Measurements from ENCODE around the gene CCDC24. TPM values are rescaled to one million over a fixed set of nuclear protein-coding genes. Genes with fewer than 3 reads are reported as not detected.

The CCDC24 gene
- total and polyA plus RNA-seq, 2 of the 4 experiments (the other 2 are of a cell fraction), result 1.4 to 4.6 TPM

- H3K79me1 ChIP-seq (ENCODE audit: low read depth in 1 of 2, low read length in 2 of 2), result peaks cover 46 to 79% of the 10 kb centered on the region in 2 experiments
- no peak overlapping the region for H3K4me3 ChIP-seq (ENCODE audit: insufficient read depth, low read depth, low read length)
- H3K9me1 ChIP-seq (ENCODE audit: insufficient read depth, low read length), result peaks cover 42% of the 10 kb centered on the region
- peak overlapping the region; percentile 100 for H2AK9ac ChIP-seq (replicated peaks; ENCODE audit: low read depth, low read length, poor library complexity)
- no peak overlapping the region for H3K9ac ChIP-seq (ENCODE audit: low read depth, low read length)
- no peak for TF ChIP-seq RCOR1 (IDR thresholded peaks at IDR 0.05; ENCODE audit: insufficient replicate concordance, low read length)
- TF ChIP-seq BHLHE40 (IDR thresholded peaks at IDR 0.05; ENCODE audit: low read depth, low read length), result no peak
- no peak for TF ChIP-seq POLR2A (IDR thresholded peaks at IDR 0.05; ENCODE audit: low read depth, low read length)
- TF ChIP-seq CEBPB (IDR thresholded peaks at IDR 0.05; ENCODE audit: low read depth, low read length), result no peak
- TF ChIP-seq MXI1 (IDR thresholded peaks at IDR 0.05; ENCODE audit: borderline replicate concordance, low read depth, low read length), result no peak
- TF ChIP-seq ELK1 (IDR thresholded peaks at IDR 0.05; ENCODE audit: borderline replicate concordance, low read depth, low read length), result no peak
- no peak for TF ChIP-seq RAD21 (IDR thresholded peaks at IDR 0.05; ENCODE audit: low read length)
- no peak for TF ChIP-seq NFE2L2 (IDR thresholded peaks at IDR 0.05; ENCODE audit: low read depth, low read length)
- no peak for TF ChIP-seq RFX5 (IDR thresholded peaks at IDR 0.05; ENCODE audit: low read depth, low read length)
- no peak for TF ChIP-seq SMC3 (IDR thresholded peaks at IDR 0.05; ENCODE audit: low read depth, low read length)
- TF ChIP-seq MAFK (IDR thresholded peaks at IDR 0.05; ENCODE audit: low read depth, low read length), result no peak
- TF ChIP-seq USF2 (IDR thresholded peaks at IDR 0.05; ENCODE audit: low read depth, low read length), result no peak
- no peak for TF ChIP-seq MAZ (IDR thresholded peaks at IDR 0.05; ENCODE audit: borderline replicate concordance, low read depth, low read length)
- no peak for TF ChIP-seq CHD1 (IDR thresholded peaks at IDR 0.05; ENCODE audit: low read depth, low read length)
- TF ChIP-seq FOS (IDR thresholded peaks at IDR 0.05; ENCODE audit: low read depth, low read length), result no peak
- TF ChIP-seq, protein P1, sequence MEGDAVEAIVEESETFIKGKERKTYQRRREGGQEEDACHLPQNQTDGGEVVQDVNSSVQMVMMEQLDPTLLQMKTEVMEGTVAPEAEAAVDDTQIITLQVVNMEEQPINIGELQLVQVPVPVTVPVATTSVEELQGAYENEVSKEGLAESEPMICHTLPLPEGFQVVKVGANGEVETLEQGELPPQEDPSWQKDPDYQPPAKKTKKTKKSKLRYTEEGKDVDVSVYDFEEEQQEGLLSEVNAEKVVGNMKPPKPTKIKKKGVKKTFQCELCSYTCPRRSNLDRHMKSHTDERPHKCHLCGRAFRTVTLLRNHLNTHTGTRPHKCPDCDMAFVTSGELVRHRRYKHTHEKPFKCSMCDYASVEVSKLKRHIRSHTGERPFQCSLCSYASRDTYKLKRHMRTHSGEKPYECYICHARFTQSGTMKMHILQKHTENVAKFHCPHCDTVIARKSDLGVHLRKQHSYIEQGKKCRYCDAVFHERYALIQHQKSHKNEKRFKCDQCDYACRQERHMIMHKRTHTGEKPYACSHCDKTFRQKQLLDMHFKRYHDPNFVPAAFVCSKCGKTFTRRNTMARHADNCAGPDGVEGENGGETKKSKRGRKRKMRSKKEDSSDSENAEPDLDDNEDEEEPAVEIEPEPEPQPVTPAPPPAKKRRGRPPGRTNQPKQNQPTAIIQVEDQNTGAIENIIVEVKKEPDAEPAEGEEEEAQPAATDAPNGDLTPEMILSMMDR (conservative IDR thresholded peaks at IDR 0.05; ENCODE audit: low read depth, low read length), result no peak
- no peak overlapping the region for H2BK5ac ChIP-seq (ENCODE audit: low read depth, low read length, poor library complexity, severe bottlenecking)
- H3K18ac ChIP-seq (ENCODE audit: low read depth, low read length), result no peak overlapping the region
- H4K5ac ChIP-seq (ENCODE audit: low read depth, low read length), result no peak overlapping the region
- dilution Hi-C loops (cut with HindIII; ENCODE audit: low sequenced_read_pairs, unreplicated experiment), result no loop called here
- H3K4me1 ChIP-seq (ENCODE audit: control insufficient read depth, insufficient read depth, low read length), result peaks cover 21% of the 10 kb centered on the region
- no peaks in the 10 kb centered on the region for H3K9me3 ChIP-seq (ENCODE audit: control insufficient read depth, insufficient read depth, low read length)
- no peaks in the 10 kb centered on the region for H3K27me3 ChIP-seq (ENCODE audit: control insufficient read depth, insufficient read depth, low read length)
- no peak overlapping the region for H3K14ac ChIP-seq (replicated peaks; ENCODE audit: low read depth, low read length)
- 90% methylated on average over 13 of the region's 20 CpGs; no CpG with 5 or more reads in 1 of the 2 experiments for WGBS, 2 experiments (ENCODE audit: extremely low coverage in 2 of 2, insufficient read length in 1 of 2)
- ChIA-PET CTCF (no interaction called here), POLR2A (ENCODE audit: unreplicated experiment) (no interaction called here)
- H3K56ac ChIP-seq (ENCODE audit: extremely low read depth, insufficient read depth, low read length), result no peak overlapping the region
- in situ Hi-C loops (cut with MboI; ENCODE audit: low sequenced_read_pairs), result no loop called here
- no peak overlapping the region for H2AFZ ChIP-seq (replicated peaks; ENCODE audit: low read length, poor library complexity)
- DNase-seq, result no peak
- intact Hi-C loops (cut with micrococcal nuclease), result no loop called here
- no peak overlapping the region for H3K4ac ChIP-seq (ENCODE audit: low read depth, low read length)
- no peak for ATAC-seq (ENCODE audit: low read depth)
- no peak overlapping the region for H4K8ac ChIP-seq (ENCODE audit: low read depth in 2 of 2, low read length in 2 of 2)
- H4K20me1 ChIP-seq (ENCODE audit: insufficient read depth, low read length), result peaks cover 52% of the 10 kb centered on the region
- H2AK5ac ChIP-seq (ENCODE audit: low read depth, low read length), result no peak overlapping the region
- H3K36me3 ChIP-seq (ENCODE audit: control insufficient read depth, insufficient read depth, low read length), result peaks cover 53% of the 10 kb centered on the region
- H3K4me2 ChIP-seq (ENCODE audit: low read depth, low read length), result no peak overlapping the region
- no peak overlapping the region for H2BK120ac ChIP-seq (ENCODE audit: low read depth, low read length)
- no peak overlapping the region for H4K91ac ChIP-seq (ENCODE audit: insufficient read depth, low read depth, low read length)
- H3K23ac ChIP-seq (ENCODE audit: low read depth, low read length), result no peak overlapping the region
- BruUV-seq (replicated peaks), result no TSS peak
- H3K27ac ChIP-seq (ENCODE audit: insufficient read depth, low read length), result no peak overlapping the region
- H2BK15ac ChIP-seq (ENCODE audit: low read depth, low read length), result no peak overlapping the region
- no peak overlapping the region for H2BK20ac ChIP-seq (ENCODE audit: low read depth, low read length)
Observed at GRCh38 chr1:43981135-43981491, 10.3 kb upstream of the CCDC24 start.
